Lower leg skin (tissue), 3 donors: Measurements from ENCODE around the gene RASL10B.
"Not testable (repeated sequence)": the region's sequence is repeated elsewhere in the genome, so short reads cannot be mapped to it uniquely, and the experiment has no call there.

Source experiments
- CTCF ChIP-seq, 3 donors: fragments of 450-650 bp; IDR thresholded peaks; one replicate each; pipeline ENCODE4 v1.5.1; 2016; ENCODE audit warnings: antibody characterized with exemption in 3 of 3, mild to moderate bottlenecking in 3 of 3, moderate library complexity in 2 of 3
- POLR2A ChIP-seq, 2 donors: fragments of 450-650 bp; IDR thresholded peaks; one replicate each; pipeline ENCODE4 v1.6.1; 2016 to 2017; ENCODE audit warnings: antibody characterized with exemption in 2 of 2, mild to moderate bottlenecking in 1 of 2, moderate library complexity in 1 of 2

DNA sequence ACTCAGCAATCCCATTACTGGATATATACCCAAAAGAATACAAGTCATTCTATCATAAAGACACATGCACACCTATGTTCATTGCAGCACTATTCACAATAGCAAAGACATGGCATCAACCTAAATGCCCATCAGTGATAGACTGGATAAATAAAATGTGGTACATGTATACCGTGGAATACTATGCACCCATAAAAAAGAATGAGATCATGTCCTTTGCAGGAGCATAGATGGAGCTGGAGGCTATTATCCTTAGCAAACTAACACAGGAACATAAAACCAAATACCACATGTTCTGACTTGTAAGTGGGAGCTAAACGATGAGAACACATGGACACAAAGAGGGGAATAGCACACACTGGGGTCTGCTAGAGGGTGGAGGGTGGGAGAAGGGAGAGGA is 28.1 kb upstream of the RASL10B start:
- not testable (repeated sequence) for TF ChIP-seq CTCF, POLR2A (IDR thresholded peaks at IDR 0.05)
